GM19452 (cell line): Measurements from ENCODE around the gene CD28.
"Not testable (repeated sequence)": the region's sequence is repeated elsewhere in the genome, so short reads cannot be mapped to it uniquely, and the experiment has no call there.

Experiments used
- ATAC-seq: cut with Tn5 transposase; IDR thresholded peaks from one replicate; pipeline ENCODE4 v1.9.1; 2021; ENCODE audit not compliant: unreplicated experiment

Gene CD28

GRCh38 chr2:203781151-203781550, 74.7 kb downstream of the CD28 start:
- ATAC-seq: no peak

- ATAC-seq: no peak
Measured at GRCh38 chr2:203782262-203782976, 76.0 kb downstream of the CD28 start.

GRCh38 chr2:203783496-203784203, 77.2 kb downstream of the CD28 start:
- ATAC-seq: no peak

GRCh38 chr2:203784710-203785270, 78.4 kb downstream of the CD28 start:
- not testable (repeated sequence) for ATAC-seq

- not testable (repeated sequence) for ATAC-seq
Measured at GRCh38 chr2:203785391-203786110, 79.1 kb downstream of the CD28 start.

GRCh38 chr2:203786549-203787351, 80.3 kb downstream of the CD28 start:
- no peak for ATAC-seq

- no peak for ATAC-seq
Measured at GRCh38 chr2:203787979-203788378, 81.5 kb downstream of the CD28 start.
